Measurements from ENCODE around the gene SLC39A13. TPM values are rescaled to one million over a fixed set of nuclear protein-coding genes. Genes with fewer than 3 reads are reported as not detected.

SLC39A13 gene
- total RNA-seq, 4 donors from 2014 or later: 41.5 to 57.1 (median 50.6) TPM

- ATAC-seq (ENCODE audit: low FRiP score) (no peak), DNase-seq (ENCODE audit: low spot score) (no peak)
- TF ChIP-seq, protein P1, sequence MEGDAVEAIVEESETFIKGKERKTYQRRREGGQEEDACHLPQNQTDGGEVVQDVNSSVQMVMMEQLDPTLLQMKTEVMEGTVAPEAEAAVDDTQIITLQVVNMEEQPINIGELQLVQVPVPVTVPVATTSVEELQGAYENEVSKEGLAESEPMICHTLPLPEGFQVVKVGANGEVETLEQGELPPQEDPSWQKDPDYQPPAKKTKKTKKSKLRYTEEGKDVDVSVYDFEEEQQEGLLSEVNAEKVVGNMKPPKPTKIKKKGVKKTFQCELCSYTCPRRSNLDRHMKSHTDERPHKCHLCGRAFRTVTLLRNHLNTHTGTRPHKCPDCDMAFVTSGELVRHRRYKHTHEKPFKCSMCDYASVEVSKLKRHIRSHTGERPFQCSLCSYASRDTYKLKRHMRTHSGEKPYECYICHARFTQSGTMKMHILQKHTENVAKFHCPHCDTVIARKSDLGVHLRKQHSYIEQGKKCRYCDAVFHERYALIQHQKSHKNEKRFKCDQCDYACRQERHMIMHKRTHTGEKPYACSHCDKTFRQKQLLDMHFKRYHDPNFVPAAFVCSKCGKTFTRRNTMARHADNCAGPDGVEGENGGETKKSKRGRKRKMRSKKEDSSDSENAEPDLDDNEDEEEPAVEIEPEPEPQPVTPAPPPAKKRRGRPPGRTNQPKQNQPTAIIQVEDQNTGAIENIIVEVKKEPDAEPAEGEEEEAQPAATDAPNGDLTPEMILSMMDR (IDR thresholded peaks at IDR 0.05): no peak
Measured at GRCh38 chr11:47369676-47370075, 38.7 kb upstream of the SLC39A13 start.

DNA sequence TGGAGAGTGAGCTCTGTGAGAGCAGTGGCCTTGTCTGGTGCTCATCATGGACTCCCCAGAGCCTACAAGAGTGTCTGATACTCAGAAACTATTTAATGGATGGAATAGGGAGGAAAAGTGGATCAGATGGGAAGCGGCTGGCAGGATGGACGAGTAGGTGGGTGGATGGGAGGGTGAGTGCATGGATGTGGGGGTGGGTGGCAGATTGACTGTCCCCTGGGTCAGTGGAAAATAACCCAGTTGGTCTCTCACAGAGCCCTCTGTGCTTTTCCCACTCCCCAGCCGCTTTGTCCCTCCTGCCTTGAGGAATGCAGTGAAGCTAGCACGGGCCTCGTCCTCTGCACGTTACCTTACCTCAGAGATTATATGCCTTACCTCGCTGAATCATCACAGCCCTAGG lies 36.0 kb upstream of the SLC39A13 start:
- no peak for ATAC-seq (ENCODE audit: low FRiP score)
- no peak for DNase-seq (ENCODE audit: low spot score)

DNA sequence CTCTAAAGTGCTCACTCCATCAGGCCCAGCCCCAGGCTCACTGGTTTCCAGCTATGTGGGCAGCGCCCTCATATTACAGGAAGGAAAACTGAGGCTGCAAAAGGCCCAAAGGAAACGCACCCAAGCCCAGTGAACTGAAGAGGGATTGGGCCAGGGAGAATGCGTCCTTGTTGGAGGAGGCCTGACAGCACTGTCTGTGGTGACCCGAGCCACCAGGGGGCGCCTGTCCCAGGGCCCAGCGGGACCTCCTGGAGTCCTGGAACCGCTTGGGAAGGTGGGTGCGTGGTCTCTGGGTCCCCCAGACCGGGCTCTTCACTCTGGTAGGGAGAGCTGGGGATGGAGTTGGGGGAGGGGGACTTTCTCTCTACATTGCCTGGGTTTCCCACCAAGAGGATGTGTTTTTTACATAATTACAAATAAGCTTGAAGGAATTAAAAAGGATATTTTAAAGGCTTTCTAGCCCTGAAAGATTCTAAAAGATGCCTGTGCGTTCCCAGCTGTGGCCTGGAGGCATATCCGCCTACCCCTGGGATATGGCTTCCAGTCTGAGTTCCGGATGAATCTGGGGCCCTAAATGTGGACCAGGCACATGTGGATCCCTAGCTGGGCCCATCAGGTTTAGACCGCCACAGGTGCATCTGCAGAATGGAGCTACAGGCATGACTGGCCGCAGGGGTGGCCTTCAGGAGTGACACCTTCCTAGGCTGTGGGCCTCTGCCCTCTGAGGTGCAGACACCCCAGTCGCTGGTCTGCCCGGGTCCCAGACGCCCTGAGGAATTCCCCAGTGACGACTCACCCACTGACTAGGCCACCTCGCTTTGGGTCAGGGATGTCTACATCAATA lies 34.3 kb upstream of the SLC39A13 start:
- ATAC-seq (ENCODE audit: low FRiP score) (peak; percentile 54), DNase-seq (ENCODE audit: low spot score) (peak; percentile 71)
- TF ChIP-seq, protein P1 (IDR thresholded peaks at IDR 0.05): peak in 1 of 3 donors; percentile 82

More for the DNA sequence above, 36.0 kb upstream of the SLC39A13 start:
- TF ChIP-seq, protein P1 (IDR thresholded peaks at IDR 0.05): no peak

GRCh38 chr11:47374720-47375019 lies 33.7 kb upstream of the SLC39A13 start:
- ATAC-seq (ENCODE audit: low FRiP score): no peak
- no peak for DNase-seq (ENCODE audit: low spot score)
- TF ChIP-seq, protein P1 (IDR thresholded peaks at IDR 0.05): no peak

GRCh38 chr11:47375020-47375419 lies 33.4 kb upstream of the SLC39A13 start:
- TF ChIP-seq, protein P1 (IDR thresholded peaks at IDR 0.05): no peak
- ATAC-seq (ENCODE audit: low FRiP score) (no peak), DNase-seq (ENCODE audit: low spot score) (no peak)

DNA sequence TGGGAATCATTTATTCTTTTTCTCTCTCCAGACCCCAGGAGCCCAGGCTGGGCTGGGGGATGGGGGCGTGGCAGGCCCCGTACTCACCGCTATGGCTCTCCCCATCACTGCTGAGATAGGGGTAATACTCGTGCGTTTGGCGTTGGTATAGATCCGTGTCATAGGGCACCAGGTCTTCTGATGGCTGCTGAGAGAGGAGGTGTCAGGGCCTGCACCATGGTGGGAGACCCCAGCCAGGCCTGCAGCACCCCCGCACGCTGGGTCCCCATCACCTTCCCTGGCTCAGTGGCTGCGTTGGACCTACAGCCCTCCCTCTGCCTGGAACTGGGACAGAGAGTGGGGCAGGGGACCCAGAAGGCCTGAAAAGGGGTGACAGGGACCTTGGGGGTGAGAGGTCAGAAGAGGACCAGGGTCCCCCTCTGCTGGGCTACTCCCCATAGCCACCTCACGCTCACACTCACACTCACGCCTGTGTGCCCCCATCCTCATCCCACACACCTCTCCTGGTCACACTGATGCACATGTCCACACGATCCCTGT lies 32.8 kb upstream of the SLC39A13 start:
- ATAC-seq (ENCODE audit: low FRiP score): no peak
- DNase-seq (ENCODE audit: low spot score): no peak
- TF ChIP-seq, protein P1 (IDR thresholded peaks at IDR 0.05): no peak

DNA sequence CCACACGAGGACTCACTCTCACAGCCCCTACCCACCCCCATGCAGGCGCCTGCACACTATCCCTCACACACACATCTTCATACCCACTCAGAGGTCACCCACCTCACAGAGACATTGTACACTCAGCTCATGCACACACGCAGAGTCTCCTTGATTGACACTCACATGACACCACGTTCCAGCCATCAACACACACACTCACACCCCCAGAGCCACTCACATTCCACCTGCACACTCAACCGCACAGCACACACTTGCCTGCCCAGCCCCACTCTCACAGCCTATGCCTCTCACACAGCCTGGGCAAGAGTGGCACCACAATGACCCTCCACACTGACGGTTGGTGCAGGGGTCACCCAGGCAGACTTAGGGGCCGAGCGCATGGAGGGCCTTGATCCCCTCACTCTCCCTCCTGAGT lies 32.3 kb upstream of the SLC39A13 start:
- TF ChIP-seq, protein P1 (IDR thresholded peaks at IDR 0.05): no peak
- DNase-seq (ENCODE audit: low spot score) (no peak), ATAC-seq (ENCODE audit: low FRiP score) (no peak)

Measured in omental fat pad (tissue), 4 donors.